IPS-NIHi11 (cell line): ENCODE data around the gene PGF.
"Not testable (repeated sequence)": the region's sequence is repeated elsewhere in the genome, so short reads cannot be mapped to it uniquely, and the experiment has no call there.

Source experiments
- DNase-seq: peaks from one replicate; pipeline ENCODE4 v3.0.0; 2012; ENCODE audit warnings: mixed read lengths, low spot score

Gene PGF

DNA sequence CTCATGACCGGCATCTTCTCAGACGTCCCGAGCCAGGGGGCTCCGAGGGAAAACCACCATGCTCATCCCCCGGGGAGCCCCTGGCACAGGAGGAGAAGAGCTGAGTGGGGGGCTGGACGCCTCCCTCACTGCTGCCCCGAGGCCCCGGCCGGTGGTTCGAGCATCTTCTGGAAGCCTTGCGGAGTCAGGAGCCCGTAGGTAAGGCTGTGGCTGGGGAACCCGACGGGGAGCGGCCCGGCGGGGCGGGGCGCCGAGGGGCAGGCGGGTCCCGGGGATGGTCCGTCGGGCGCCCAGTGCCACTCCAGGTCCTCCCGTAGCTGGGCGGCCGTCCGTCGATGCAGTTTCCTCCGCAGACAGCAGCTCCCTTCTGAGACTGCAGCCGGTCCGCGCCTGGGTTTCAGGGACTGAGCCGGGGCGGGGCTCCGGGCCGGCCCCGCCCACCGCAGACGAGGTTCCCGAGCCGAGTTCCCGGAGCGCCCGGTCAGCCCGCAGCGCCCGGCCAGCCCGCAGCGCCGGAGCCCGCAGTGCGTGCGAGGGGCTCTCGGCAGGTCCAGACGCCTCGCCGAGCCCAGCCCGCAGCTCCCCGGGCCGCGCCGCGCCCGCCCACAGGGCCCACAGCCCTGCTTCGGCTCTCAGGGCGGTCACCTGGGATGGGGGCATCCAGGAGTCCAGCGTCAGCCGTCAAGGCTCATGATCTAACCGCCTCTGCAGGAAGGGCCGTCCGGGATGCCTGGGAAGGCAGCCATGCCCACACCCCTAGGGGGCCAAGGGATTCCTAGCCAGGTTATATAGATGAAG lies at the start of gene PGF:
Gene PGF (minus strand): TSS at position 369 of the 798 bp plus-strand sequence. CDS start 355 bp downstream, at position 14.
- DNase-seq: peak; percentile 93

DNA sequence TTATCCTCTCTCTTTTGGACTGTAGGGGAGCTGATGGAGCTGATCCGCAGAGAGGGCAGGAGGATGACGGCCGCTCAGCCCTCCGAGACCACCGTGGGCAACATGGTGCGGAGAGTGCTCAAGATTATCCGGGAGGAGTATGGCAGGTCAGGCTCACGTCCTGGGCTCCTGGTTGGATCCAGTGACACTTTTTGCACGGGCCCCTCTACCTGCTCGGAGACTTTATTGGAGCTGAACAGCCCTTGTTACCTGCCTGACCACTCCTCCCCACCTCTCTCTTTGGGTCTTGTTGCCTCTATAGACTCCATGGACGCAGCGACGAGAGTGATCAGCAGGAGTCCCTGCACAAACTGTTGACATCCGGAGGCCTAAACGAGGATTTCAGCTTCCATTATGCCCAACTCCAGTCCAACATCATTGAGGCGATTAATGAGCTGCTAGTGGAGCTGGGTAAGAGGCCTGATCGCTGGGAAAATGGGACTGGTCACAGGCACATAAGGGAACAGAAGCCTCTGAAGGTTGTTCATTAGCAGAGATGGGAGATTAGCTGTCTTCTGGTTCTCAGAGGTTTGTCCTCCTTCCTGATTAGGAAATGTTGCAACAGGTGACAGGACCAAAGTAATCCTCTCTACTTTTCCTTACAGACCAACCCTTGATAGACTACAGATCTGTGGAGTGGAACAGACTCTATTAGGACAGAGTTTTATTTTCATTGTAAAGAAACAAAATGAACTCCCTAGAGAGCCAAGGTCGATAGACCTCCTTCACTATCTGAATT lies 48.0 kb upstream of the PGF start:
- no peak for DNase-seq

DNA sequence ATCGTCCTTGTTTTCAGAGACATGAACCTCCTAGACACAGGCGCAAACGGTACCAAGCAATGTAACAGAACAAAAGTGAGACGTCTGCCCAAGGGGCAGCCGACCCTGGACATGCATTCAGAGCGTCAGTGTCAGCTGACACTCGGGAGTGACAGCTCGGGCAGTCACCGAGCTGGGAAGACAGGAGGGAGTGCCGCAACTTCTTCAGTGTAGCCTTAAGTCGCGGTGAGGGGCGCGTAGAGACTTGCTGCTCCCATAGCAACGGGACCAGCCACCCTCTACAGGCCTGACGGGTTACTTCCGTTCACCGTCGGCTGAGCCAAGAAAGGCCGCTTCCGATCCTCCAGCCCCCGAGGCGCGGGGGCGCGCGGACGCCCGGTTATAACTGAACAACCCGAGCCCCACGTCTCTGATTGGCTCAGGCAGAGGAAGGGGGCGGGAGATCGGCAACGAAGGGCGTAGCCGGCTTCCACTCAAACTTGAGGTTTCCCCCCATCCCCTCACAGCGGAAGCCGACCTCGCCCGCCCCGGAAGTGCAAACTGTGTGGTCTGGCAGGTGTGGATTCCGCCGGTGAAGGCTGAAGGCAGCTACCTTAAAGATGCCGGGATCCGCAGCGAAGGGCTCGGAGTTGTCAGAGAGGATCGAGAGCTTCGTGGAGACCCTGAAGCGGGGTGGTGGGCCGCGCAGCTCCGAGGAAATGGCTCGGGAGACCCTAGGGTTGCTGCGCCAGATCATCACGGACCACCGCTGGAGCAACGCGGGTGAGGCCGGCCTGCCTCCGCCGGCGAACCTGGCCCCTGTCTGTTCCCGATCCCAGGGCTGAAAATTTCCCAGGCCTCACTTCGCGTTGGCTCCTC lies 47.2 kb upstream of the PGF start, which contains the start of gene EIF2B2:
Gene EIF2B2 (plus strand): TSS at position 530 of the 858 bp plus-strand sequence. CDS start 70 bp downstream, at position 600.
- peak; percentile 99 for DNase-seq

DNA sequence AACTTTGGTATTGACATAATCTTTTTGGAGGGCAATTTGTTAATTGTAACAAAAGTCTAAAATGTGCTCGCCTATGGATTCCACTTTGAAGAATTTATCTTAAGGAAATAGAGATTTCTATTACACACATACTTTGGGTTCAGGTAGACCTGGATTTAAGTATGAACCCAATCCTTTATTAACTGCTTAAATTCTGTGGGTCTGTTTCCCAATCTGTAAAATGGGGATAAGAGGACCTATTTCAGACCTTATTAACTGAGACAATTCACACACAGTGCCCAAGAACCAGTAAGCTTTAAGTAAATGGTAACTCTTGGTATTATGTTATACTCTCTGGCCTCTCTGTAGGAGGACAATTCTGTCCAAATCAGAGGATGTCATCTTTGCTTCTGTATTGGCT lies 46.5 kb upstream of the PGF start:
- no peak for DNase-seq

DNA sequence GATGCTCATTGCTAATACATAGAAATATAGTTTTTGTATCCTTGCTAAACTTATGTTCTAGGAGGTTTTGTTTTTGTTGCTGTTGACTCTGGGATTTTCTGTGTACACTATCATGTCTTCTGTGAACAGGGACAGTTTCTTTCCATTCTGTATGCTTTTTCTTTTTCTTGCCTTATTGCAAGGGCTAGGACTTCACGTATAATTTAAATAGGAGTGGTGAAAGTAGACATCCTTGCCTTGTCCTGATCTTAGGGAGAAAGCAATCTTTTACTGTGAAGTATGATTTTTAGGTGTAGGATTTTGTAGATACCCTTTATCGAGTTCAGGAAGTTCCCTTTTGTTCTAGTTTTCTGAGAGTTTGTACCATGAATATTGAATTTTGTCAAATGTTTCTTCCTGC lies 45.9 kb upstream of the PGF start:
- no peak for DNase-seq

DNA sequence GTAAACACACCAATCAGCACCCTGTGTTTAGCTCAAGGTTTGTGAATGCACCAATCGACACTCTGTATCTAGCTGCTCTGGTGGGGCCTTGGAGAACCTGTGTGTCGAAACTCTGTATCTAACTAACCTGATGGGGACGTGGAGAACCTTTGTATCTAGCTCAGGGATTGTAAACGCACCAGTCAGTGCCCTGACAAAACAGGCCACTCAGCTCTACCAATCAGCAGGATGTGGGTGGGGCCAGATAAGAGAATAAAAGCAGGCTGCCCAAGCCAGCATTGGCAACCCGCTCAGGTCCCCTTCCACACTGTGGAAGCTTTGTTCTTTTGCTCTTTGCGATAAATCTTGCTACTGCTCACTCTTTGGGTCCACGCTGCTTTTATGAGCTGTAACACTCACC lies 40.4 kb upstream of the PGF start:
- DNase-seq: not testable (repeated sequence)

DNA sequence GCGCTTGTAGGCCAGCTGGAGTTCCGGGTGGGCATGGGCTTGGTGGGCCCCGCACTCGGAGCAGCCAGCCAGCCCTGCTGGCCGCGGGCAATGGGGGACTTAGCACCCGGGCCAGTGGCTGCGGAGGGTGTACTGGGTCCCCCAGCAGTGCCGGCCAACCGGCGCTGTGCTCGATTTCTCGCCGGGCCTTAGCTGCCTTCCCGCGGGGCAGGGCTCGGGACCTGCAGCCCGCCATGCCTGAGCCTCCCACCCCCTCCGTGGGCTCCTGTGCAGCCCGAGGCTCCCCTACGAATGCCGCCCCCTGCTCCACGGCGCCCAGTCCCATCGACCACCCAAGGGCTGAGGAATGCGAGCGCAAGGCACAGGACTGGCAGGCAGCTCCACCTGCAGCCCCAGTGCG lies 38.8 kb upstream of the PGF start:
- not testable (repeated sequence) for DNase-seq

DNA sequence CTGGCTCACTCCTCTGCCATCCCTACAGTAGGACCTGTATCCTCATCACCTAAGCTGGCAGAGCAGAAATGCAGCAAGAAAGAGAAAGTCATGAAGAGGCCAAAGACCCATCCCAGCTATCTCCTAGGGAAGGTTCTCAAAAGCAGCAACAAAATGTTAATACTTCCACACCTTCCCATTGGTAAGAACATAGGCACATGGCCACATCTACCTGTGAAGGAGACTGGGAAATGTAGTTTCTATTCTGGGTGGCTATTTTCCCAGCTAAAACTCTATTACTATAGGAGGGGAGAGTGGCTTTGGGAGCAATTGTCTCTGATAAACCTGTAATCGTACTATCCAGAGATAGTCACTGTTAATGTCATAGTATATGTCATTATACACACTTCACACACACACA lies 33.6 kb upstream of the PGF start:
- DNase-seq: peak; percentile 15

DNA sequence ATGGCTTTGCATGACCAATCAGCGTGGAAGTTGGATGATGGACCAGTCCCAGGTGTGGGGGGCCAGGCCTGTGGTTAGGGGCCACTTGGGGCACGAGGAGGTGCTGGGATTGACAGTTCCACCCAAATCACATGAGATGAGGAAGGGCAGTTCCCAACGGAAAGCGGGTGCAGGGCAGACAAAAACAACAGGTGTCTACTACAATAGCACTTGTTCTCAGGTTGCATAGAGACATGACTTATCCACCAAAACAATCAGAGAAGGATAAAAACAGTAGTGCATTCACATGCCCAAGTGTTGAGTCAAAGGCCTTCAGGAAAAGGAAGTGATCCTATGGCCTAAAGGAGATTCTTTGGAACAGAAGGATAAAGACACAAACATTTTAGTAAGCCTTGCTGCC lies 32.7 kb upstream of the PGF start:
- no peak for DNase-seq

DNA sequence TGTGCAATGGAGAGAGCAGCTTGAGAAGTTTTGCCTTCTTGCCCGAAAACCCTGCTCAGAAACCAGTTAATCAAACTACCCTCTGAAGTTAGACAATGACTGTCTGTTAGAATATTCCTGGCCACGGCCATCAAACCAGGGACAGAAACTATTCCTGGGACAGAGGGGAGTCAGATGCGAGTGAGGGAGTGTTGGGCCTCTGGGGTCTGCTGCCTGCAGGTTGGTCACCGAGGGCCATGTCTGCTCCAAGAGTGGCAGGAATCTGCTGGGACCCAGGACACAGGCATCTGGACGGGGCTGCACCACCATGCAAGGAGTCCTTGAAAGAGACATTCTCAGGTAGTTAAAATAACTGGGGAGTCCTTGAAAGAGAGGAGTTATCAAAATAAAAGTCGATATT lies 30.4 kb upstream of the PGF start:
- no peak for DNase-seq

DNA sequence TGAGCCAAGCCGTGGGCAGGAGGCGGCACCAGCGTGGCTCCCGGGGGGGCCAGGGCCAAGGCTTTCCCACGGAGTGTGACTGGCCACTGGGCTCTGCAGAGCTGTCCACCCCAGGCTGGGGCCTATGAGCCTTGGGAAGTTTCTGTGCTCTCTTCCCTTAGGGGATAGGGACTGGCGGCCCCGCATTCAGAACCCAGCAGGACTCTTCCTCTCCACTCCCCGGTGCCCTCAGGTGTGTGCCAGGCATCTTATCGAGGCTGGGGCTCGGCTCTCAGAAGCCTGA lies 29.6 kb upstream of the PGF start:
- DNase-seq: no peak

DNA sequence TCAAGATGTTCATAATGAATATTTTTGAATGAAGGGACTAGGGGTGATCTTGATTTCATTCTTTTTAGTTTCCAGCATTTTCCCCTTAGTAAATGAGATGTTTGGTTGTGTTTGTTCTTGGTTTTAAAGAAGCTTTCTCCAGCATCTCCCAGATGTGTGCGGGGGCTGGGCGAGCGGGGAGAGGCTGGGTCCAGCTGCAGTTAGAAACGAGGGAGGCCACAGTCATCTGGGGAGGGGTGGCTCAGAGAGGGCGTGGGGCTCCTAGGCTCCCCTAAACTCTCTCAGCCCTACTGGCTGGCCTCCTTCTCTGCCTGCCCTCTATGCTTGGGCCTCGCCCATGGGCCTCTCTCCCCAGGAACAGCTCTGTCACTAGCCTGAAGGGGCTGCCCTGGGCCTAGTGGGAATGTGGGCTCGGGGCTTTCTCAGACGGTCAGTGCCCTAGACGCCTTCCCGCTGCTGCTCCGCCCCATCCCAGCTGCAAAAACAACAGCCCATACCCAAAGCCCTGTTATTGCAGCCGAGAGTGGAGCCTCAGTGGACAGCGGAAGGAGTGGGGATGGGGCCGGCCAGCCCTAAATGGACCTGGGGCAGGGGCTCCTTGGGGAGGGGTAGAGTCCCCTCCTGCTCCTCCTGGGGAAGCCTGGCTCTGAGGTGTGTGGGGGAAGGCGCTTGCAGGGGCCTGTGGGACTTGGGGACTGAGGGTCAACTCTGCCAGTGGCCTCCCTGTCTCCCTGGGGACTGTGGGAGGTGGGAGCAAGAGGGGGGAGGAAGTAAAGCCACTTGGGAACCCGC lies 29.0 kb upstream of the PGF start:
- DNase-seq: no peak

DNA sequence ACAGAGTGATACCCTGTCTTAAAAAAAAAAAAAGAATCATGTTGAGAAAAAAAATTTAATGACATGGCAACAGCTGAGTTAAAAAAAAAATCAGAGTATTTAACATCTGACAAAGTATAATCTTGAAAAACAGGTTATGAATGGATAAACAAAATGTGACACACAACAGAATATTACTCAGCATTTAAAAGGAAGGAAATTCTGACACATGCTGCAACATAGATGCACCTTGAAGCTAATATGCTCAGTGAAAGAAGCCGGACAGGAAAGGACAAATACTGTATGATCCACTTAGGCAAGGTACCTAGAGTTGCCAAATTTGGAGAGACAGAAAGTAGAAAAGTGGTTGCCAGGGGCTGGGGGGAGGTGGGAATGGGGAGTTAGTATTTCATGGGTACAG lies 27.9 kb upstream of the PGF start:
- no peak for DNase-seq

DNA sequence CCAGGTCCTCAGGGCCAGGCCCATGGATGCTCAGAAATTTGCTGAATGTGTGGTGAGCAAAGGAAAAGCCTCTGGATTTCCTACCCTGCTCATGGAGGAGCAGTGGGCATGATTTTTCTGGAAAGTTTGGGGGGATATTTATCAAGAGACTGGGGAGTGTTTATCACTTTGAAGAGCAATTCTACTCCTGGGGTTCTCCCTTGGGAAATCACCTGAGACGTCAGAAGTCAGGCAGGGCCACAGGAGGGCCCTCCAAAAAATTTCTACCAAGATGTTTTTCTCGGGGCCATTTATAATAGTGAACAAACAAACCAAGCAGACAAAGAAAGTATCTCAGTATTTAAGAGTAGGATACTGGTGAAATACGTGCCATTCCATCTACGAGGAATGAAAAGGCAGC lies 27.3 kb upstream of the PGF start:
- no peak for DNase-seq

DNA sequence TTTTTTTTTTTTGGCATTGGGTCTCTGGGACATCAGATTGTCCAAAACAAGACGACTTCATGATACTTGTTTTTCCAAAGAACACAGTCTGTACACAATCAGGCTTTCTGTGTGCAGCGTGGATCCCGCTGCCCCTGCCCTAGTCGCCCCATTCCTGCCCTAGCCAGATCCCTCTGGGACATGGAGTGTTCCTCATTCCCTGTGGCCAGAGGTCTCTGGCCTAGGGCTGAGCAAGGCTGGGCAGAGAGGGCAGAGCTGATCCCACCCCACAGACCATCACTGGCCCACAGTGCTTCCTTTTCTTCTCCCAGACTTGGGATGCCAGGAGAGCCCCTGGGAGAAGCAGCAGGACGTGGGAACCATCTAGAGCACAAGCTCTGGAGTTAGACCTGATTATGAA lies 26.4 kb upstream of the PGF start:
- no peak for DNase-seq

DNA sequence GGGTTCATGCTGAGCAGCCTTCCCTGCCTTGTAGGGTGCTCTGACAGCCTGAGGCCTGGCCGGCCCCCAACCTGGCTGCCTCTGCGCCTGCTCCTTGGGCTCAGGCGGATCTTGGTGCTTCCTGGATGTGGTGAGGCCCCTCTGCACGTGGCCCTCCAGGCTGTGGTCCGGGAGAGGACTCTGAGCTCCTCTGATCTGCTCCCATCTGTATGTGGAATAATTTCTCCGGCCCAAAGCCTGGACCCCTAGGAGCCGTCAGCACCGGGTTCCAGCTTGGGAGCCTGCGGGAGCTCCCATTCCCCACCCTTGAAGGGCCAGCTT lies 26.0 kb upstream of the PGF start:
- DNase-seq: no peak

DNA sequence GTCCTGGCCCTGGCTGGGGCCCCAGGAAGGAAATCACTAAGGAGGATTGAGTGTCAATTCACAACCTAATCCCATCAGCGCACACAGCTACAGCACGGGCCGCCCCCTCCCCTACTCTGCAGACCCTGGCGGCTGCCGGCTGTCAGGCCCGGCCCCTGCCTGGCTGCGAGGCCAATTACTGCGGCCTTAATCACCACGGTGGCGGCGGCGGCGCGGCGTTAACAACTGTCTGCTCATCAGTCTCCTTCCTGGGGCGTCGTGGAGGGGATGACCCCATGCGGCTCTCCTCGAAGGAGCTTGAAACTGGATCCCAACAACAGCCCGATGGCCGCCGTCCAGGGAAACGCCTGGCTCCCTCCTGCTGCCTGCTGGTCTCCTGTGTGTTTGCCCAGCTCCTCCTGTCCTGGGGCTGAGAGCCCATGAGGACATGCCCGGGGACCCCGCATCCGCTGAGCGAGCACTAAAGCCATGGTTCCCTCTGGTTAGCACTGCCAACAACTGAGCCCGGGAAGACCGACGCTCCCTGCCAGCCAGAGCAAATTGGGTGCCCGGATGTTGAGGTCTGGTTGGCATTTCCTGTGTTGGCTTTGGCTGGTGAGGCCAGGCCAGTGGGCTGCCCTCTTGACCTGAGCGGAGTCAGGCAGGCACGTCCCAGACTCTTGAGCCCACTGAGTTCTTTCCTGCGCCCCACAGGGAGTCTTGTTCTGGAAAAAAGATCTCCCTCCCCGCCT lies 25.5 kb upstream of the PGF start:
- DNase-seq: peak; percentile 61

DNA sequence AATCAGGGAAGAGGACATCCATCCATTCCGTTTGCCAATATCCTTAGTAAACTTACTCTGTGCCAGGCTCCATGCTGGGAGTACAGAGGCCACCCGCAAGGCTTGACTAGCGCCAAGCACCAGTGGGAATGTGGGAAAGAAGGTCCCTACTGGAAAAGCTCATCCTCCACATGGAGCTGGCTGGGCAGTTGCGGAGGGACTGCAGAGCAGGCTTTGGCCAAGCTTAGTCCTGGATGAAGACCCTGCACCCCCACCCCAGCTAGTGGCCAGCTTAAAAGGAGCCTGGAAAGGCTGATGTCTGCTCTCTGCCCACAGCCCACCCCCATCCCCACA lies 25.0 kb upstream of the PGF start:
- no peak for DNase-seq

DNA sequence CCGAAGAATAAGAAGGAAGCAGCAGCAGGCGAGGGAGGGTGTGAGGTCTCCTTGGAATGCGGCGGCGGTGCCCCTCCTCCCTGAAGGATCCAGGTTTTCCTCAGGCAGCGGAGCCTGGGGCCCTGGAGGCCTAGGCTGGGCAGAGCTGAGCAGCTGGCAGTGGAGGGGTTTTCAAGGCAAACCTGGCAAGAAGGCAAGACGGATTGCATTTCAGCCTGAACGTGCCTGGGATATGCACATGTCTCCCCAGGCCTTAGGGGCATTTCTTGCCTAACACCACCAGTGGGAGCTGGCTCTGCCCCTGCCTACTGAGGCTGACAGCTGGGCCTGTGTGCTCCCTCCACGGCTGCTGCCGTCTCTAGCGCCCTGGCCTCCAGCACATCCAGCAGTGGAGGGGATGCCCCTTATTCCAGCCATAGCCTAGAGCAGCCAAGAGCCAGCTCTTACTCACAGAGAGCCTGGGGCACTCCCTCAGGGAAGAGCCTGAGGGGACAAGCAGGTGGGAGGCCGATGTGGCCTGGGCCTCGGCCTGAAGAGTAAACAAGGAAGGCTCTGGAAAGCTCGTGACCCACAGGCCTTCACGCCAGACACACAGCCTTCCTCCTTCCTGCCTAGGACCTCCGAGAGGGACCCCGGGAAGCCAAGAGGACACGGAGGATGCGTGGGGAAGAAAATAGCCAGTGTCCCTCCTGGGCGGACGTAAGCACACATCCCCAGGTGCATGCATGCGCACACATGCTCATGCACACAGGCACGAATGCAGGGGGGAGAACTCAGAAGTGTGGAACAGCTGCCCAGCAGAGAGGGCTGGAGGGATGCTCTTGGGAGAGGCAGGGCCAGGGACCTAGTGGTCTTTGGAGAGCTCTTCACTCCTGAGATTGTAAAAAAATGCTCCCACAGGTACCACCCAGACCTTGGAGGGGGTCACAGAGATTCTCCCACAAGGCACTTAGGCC lies 24.3 kb upstream of the PGF start:
- peak; percentile 52 for DNase-seq

DNA sequence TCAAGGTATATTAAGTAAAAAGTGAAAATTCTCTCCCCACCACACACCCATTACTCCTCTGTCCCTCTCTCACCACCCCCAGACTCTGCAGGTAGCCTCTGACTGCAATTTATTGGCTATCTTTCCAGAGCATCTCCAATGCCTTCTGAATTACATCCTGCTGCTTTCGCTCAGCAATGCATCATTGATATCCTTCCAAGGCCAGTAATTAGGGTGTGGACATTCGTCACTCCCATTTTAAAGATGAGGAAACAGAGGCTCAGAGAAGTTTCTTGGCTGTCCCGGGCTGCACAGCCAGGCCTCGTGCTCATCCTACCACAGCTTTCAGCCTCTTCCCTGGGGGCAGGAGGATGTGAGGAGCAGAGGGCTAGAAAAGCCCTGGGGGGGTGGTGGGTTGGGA lies 23.6 kb upstream of the PGF start:
- DNase-seq: no peak
